ENCODE results near the gene CENPA. TPM values are rescaled to one million over a fixed set of nuclear protein-coding genes. Genes with fewer than 3 reads are reported as not detected.

The CENPA gene
- 14.5 and 16.1 TPM in 2 replicates for total RNA-seq

DNA sequence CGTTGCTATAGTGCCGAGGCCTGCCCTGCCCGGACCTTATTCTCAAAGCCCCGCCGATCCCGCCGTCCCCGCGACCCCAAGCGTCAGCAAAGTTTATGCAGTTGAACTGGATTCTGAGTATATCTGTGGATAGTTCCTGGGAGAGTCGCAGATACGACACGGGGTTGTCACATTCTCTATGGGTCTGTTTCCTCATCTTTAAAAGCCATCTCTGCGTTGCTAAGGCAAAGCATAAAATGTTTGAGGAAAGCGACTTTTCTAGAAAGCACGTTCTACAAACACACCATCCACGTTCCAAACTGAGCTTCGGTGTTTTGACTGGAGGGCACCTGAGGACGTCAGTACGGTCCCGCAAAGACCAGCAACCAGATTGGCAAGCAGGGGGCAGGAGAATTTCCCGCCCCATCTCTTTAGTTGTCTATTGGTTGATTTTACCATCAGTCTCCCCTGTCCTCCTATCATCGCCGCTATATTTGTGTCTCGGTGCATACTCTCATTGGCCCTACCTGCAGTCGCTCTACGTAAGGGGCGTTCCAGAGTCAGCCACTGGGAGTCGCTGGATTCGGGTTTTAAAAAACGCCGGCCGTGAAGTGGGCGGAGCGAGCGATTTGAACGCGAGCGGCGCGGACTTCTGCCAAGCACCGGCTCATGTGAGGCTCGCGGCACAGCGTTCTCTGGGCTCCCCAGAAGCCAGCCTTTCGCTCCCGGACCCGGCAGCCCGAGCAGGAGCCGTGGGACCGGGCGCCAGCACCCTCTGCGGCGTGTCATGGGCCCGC, at the start of gene CENPA:
CENPA (plus strand) TSS at position 626 of the 776 bp plus-strand sequence; CDS start at position 767, 141 bp downstream.

DNA sequence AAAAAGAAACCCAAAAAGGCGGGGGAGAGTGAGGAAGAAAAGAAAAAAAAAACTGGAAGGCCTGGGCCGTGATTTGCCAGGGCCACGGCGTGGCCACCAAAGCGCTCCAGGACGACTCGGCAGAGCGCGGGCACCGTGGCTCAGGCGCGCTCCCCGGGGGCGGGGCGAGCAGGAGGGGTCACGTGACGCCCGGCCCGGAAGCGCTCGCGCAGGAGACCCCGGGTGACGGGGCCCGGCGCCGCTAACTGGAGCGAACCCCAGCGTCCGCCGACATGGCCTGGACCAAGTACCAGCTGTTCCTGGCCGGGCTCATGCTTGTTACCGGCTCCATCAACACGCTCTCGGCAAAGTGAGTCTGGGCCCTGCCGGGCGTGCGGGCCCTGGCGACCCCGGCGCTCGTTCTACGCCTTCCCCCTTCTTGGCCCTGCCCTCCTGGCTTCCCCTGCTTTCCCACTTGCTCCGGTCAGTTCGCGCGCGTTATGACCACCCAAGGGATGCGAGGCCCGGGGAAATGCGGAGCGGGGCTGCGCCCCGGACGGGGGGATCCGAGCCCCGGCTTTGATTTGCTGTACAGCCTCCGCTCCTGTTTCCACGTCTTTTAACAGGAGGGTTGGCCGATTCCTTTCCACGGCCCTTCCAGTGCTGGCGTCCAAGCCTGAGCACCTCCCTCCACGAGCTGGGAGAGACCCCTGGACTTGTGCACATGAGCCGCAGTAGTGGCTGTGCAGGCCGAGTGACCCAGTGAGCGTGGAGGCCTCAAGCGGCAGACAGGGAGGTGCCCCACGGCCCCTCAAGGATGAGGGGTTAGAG, 21.6 kb upstream of the CENPA start, which contains the start of gene SLC35F6:
SLC35F6 (plus strand) TSS at position 207 of the 810 bp plus-strand sequence; CDS start at position 273, 66 bp downstream.

Other genes with a start within 250 kb of the CENPA start
- not detected in 2 replicates for gene CIB4, start 144.7 kb upstream of the CENPA start, total RNA-seq
- gene KCNK3, start 93.3 kb upstream of the CENPA start, total RNA-seq = not detected in 2 replicates
- 44.8 and 50.7 TPM in 2 replicates for gene SLC35F6, start 21.8 kb upstream of the CENPA start, total RNA-seq
- under 0.01 TPM in 1 of 2 replicates, not detected in the other for gene DPYSL5, start 62.1 kb downstream of the CENPA start, total RNA-seq
- gene MAPRE3, start 184.6 kb downstream of the CENPA start, total RNA-seq = 4.3 and 6.2 TPM in 2 replicates
- gene TMEM214, start 246.9 kb downstream of the CENPA start, total RNA-seq = 61.7 and 62.7 TPM in 2 replicates